ENCODE results near the gene ANXA3. TPM values are rescaled to one million over a fixed set of nuclear protein-coding genes. Genes with fewer than 3 reads are reported as not detected.
A peak's percentile ranks its signal among the peaks of the same experiment; 100 is the strongest.

The ANXA3 gene
- total and polyA plus RNA-seq, 2 donors (not counting 1 experiment from before 2014, with no cell fraction given): not detected

GRCh38 chr4:78585633-78586032, 34.1 kb downstream of the ANXA3 start:
- no peaks in the 10 kb centered on the region for H3K27me3 ChIP-seq (replicated peaks in 1 of 4; ENCODE audit: control extremely low read depth in 1 of 4, control insufficient read depth in 3 of 4, insufficient read depth in 4 of 4, low read length in 3 of 4)
- Mint-ChIP-seq H3K4me3 (no peak overlapping the region), H3K27me3 (no peaks in the 10 kb centered on the region), H3K4me1 (peaks cover 15% of the 10 kb centered on the region), H3K9me3 (ENCODE audit: insufficient read depth) (no peaks in the 10 kb centered on the region), H3K27ac (no peak overlapping the region)
- no peak overlapping the region for H3K9ac ChIP-seq (ENCODE audit: low read length)
- no peaks in the 10 kb centered on the region for H4K20me1 ChIP-seq (ENCODE audit: control insufficient read depth, insufficient read depth, low read length, poor library complexity, severe bottlenecking)
- ChIA-PET POLR2A (no interaction called here), CTCF (no interaction called here)
- no peaks in the 10 kb centered on the region for H3K9me3 ChIP-seq (ENCODE audit: control extremely low read depth in 1 of 3, control insufficient read depth in 2 of 3, insufficient read depth in 1 of 3, low read length in 2 of 3)
- no peaks in the 10 kb centered on the region for H3K79me2 ChIP-seq (ENCODE audit: control insufficient read depth, insufficient read depth, low read length)
- WGBS (ENCODE audit: insufficient coverage): 0% methylated on average over 1 of the region's 1 CpG
- TF ChIP-seq EZH2 (IDR thresholded peaks at IDR 0.05; ENCODE audit: borderline replicate concordance, insufficient read depth, low read depth, low read length, poor library complexity, severe bottlenecking): no peak
- TF ChIP-seq CTCF (IDR thresholded peaks at IDR 0.05): no peak
- no peak overlapping the region for H3K4me3 ChIP-seq (ENCODE audit: control extremely low read depth in 1 of 5, extremely low read depth in 1 of 5, insufficient read depth in 1 of 5, low read depth in 2 of 5, low read length in 4 of 5)
- H3K27ac ChIP-seq (ENCODE audit: low read length in 2 of 2): no peak overlapping the region
- no peak for DNase-seq
- peaks cover 0 to 11% of the 10 kb centered on the region in 2 donors for H3K4me1 ChIP-seq (ENCODE audit: control insufficient read depth in 2 of 2, insufficient read depth in 2 of 2, low read length in 2 of 2)
- no peak for ATAC-seq (ENCODE audit: low read depth)
- intact Hi-C loops (cut with micrococcal nuclease): no loop called here
- no peak overlapping the region for H3K4me2 ChIP-seq (replicated peaks; ENCODE audit: low read depth, low read length, poor library complexity, severe bottlenecking)
- no peaks in the 10 kb centered on the region for H3K36me3 ChIP-seq (replicated peaks in 1 of 2; ENCODE audit: control extremely low read depth in 1 of 2, control insufficient read depth in 1 of 2, extremely low read depth in 1 of 2, insufficient read depth in 2 of 2, low read length in 1 of 2)
- no peak overlapping the region for H2AFZ ChIP-seq (ENCODE audit: insufficient read depth, low read depth, low read length, poor library complexity, severe bottlenecking)

- Histone ChIP-seq H3K27me3 (replicated peaks in 1 of 4; ENCODE audit: control extremely low read depth in 1 of 4, control insufficient read depth in 3 of 4, insufficient read depth in 4 of 4, low read length in 3 of 4) (no peaks in the 10 kb centered on the region), H3K79me2 (ENCODE audit: control insufficient read depth, insufficient read depth, low read length) (no peaks in the 10 kb centered on the region), H3K36me3 (replicated peaks in 1 of 2; ENCODE audit: control extremely low read depth in 1 of 2, control insufficient read depth in 1 of 2, extremely low read depth in 1 of 2, insufficient read depth in 2 of 2, low read length in 1 of 2) (no peaks in the 10 kb centered on the region), H3K4me1 (ENCODE audit: control insufficient read depth in 2 of 2, insufficient read depth in 2 of 2, low read length in 2 of 2) (peaks cover 0 to 11% of the 10 kb centered on the region in 2 donors), H3K9ac (ENCODE audit: low read length) (peak overlapping the region; percentile 0), H3K27ac (ENCODE audit: low read length in 2 of 2) (no peak overlapping the region), H3K4me3 (ENCODE audit: control extremely low read depth in 1 of 5, extremely low read depth in 1 of 5, insufficient read depth in 1 of 5, low read depth in 2 of 5, low read length in 4 of 5) (no peak overlapping the region), H4K20me1 (ENCODE audit: control insufficient read depth, insufficient read depth, low read length, poor library complexity, severe bottlenecking) (no peaks in the 10 kb centered on the region), H3K4me2 (replicated peaks; ENCODE audit: low read depth, low read length, poor library complexity, severe bottlenecking) (peak overlapping the region; percentile 9), H2AFZ (ENCODE audit: insufficient read depth, low read depth, low read length, poor library complexity, severe bottlenecking) (peak overlapping the region; percentile 17), H3K9me3 (ENCODE audit: control extremely low read depth in 1 of 3, control insufficient read depth in 2 of 3, insufficient read depth in 1 of 3, low read length in 2 of 3) (no peaks in the 10 kb centered on the region)
- peak overlapping the region; percentile 60 for H3K27ac Mint-ChIP-seq
- TF ChIP-seq EZH2 (IDR thresholded peaks at IDR 0.05; ENCODE audit: borderline replicate concordance, insufficient read depth, low read depth, low read length, poor library complexity, severe bottlenecking) (no peak), CTCF (IDR thresholded peaks at IDR 0.05) (no peak)
- peak; percentile 82 for ATAC-seq (ENCODE audit: low read depth)
- intact Hi-C loops (cut with micrococcal nuclease): no loop called here
- no peaks in the 10 kb centered on the region for H3K27me3 Mint-ChIP-seq
- peak; percentile 49 for DNase-seq
- no peaks in the 10 kb centered on the region for H3K9me3 Mint-ChIP-seq (ENCODE audit: insufficient read depth)
- H3K4me3 Mint-ChIP-seq: peak overlapping the region; percentile 16
- 6% methylated on average over 2 of the region's 4 CpGs for WGBS (ENCODE audit: insufficient coverage)
- peaks cover 18% of the 10 kb centered on the region for H3K4me1 Mint-ChIP-seq
- POLR2A ChIA-PET: no interaction called here
- CTCF ChIA-PET: interaction anchor here (1.0 kb wide), 1 partner anchor 274 kb away, joined by 3 read pairs; no protein-coding TSS in a partner anchor
These were observed 37.5 kb downstream of the ANXA3 start for GRCh38 chr4:78588894-78589545.

All from B cell (primary cell).